NCI-H2196 (cell line): ENCODE results near the gene CALML5.
A peak's percentile ranks its signal among the peaks of the same experiment; 100 is the strongest.

Source experiments
- DNase-seq: peaks from one replicate; lab custom pipeline; 2025; ENCODE audit not compliant: unreplicated experiment; lab: John Stamatoyannopoulos, UW

CALML5 gene

DNA sequence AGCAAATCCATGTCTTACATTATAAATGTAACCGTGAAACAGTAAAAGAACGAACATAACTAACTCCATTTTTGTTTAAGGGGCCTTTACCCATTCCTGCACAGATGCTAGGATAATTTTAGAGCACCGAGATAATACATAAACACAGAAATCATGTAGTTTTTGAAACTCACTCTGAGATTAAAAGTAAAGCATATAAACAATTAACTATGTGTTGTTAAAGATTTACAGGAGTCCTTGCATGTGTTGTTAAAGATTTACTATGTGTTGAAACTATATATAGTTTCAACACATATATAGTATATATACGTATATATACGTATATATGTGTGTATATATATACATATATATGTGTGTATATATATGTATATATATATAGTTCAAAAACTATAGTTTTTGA is 18.2 kb upstream of the CALML5 start:
- no peak for DNase-seq

DNA sequence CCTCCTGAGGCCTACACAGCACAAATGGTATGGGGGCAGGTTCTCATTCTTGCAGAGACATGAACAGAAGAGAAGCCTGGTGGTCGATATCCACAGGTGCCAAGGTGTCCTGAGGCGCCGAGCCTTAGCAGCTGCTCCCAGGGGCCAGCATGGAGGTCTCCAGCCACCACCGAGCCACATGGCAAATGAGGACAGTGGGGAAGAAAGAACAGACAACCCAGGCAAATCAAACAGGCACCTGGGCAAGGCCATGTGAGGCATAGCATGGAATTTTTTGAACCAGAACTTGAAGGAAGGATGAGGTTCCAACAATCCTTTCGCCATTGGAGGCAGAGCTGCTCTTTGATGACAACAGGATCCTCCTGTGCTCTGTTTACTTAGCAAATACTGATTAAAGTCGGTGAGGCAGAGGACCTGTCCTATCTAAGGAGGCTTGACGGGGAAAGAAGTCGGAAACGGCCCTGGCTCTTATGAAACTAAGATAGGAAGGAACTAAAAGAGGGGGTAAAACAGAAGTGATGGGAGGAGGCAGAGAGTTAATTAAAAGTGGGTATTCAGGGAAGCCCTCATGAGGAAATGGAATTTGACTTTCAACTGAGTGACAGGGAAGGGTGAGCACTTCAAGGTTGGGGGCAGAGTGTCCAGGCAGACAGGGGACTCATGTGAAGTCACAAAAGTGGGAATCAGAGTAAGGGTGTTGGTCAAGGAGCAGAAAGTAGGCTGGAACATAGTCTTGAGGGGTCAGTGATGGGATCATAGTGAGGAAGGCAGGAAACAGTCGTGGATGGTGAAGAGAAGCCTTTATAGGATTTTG is 16.8 kb upstream of the CALML5 start:
- no peak for DNase-seq

DNA sequence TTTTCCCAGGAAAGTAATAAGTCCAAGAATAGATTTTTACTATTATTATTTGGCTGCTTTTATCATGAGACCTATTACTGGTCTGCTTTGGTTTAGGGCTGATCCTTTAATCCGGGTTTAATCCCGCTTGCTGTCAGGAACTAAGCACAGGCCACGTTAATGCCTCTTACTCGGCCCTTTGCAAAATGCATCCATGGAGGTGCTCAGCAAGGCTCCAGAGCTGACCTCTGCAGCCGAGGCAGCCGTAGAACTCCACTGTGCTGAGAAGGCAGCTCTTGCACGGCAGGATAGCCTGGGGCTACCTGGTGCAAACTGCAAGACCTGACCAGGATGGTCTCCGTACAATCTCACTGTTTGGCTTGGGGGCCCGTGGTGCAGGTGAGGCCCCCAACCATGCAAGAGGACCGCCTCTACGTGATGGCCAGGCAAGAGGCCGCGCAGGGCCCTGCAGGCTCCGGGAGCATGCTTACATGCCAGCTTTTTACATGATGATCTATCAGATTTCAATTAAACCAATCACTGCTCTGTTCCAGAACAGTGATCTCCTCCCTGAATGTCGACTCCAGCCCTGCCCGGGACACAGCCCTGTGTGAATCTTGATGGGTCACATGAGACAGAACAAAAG is 15.0 kb upstream of the CALML5 start:
- DNase-seq, result no peak

DNA sequence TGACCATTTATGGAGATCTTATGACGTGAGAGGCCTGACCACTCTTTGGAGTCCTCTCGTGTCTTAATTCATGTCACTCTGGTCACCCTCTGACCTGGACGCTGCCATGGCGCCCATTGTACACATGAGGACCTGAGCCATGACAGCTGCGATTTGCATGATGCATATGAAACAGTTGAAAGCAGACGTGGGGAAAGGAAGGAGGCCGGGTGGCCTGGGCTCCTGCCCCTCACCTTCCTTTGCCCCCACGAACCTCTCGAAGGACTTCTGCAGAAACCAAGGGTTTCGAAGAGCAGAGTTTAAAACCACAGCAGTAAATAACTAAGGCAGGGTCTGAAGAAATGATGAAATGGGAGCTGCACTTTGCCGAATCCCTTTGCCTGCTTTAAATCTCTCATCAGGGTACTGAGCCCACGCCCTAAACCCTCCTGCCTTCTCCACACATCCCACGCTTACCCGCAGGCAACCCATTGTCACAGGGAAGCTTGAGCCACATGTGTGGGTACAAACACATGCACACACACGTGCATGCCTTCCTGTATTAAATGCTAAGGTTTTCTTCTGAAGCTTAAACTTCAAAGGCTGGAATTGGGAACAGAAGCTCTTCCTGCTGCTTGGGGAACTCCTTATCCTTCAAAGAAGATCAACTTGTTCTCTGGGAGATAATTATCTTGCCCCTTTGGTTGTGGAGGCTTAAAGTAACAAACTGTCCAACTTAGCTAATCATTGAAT is 13.7 kb upstream of the CALML5 start:
- DNase-seq, result no peak

DNA sequence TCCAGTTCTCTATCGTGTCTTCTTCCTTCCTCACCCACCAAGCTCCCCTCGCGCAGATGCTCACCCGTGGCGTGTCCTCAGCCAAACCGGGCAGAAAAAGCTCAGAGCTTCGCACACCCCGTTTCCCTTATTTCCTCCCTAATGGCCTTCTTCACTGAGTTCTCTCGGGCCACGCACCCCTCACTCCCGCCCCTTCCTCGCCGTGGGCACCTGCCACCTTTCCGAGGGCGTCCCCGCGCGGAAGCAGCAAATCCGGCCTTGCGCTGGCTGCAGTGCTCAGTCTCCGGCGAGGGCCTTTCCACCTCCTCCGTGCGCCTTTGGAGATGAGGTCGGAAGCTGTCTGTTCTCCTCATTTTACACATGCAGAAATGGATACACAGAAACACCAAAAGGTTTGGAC is 13.0 kb upstream of the CALML5 start:
- no peak for DNase-seq

DNA sequence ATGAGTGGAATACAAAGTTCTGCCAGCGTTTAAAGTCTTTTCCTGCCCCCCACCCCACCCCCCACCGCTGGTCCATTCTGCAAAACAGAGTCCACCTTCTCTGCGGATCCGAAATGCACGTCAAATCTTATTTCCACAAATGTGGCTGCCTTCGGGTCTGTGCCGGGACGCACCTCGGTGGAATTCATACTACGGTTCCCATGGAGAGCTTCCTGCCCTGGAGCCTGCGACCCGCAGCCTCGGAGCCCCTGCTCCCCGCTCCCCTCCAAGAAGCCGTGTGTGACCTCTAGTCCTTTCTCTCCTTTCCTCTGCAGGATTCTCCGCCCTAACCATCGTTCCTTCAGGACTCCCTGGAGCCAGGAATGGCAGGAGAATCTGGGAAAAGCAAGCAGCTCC is 12.5 kb upstream of the CALML5 start:
- no peak for DNase-seq

DNA sequence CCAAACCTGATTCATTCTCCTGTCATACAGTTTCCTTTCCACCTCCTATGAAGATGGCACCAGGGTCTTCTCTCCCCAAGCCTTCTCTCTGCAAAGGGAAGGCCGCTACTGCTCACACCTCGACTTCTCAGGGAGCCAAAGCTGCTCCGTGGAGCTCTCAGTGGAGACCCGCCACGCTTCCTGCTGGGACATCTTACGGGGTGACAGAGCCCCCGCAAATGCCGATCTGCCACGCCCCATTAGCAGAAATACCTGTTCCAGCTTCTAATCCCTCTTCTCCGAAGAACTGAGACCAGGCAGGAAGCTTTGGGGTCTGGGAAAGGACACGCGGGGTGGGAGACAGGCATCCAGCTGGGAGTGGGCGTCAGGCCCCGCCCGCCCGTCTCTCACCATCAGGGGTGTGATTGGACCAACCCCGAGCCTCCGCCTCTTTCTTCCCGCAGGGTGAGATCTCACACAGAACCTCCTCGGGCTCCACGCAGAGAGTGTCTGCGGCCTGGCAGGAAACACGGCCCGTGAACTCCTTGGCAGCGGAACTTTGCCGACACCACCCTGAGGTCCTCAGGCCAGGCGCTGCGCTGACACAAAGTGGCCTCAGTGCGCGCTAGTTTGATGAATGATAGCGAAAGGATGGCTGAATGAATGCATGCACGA is 12.0 kb upstream of the CALML5 start:
- no peak for DNase-seq

DNA sequence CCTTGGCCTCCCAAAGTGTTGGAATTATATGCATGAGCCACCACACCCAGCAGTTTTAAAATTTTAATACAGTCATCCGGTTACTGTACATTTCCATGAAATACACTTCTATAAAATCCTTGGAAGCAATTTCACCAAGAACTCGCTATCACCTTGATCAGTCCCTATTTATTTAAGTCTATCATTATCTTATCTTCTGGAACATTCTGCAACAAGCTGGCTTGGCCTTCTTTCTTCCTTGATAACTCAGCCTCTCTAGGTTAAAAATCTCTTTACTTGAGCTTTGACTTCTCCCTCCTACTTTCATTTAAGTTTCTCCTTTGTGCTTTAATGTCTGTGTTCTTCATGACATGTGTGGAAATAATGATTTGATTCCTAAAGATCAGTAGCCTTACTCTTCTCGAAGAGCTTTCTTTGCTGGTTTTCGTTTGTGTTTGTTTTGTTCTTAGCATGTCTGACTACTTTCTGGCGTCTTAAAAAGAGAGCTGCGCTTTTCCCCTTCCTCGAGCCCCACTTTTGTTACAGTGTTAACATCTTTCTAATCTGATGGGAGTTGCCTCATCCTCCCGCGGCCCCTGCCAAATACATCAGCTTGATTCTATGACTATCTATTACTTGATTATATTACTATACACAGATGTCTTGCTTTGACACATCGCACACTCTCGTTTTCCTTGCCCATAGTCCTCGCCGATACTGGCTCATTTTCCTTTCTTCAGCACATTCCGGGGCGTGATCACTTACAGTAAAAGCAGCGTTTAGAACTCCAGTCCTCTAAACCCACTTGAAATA is 11.1 kb upstream of the CALML5 start:
- DNase-seq, result no peak

DNA sequence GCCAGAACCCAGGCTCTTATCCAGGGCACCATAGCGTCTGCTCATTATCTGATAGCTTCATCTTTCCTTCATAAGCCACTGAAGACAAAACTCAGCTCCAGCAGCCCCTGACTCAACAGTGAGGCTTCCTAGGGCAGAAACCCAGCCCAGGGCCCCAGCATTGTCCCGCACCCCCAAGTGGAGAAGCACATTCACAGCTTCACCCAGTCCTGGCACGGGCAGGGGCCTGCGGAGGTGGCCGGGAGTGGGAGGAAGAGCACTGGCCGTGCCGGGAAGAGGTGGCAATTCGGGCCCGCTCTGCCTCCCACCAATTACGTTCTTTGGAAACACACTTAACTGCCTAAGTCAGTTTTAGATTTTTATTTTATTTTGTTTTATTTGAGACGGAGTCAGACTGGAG is 10.3 kb upstream of the CALML5 start:
- no peak for DNase-seq

DNA sequence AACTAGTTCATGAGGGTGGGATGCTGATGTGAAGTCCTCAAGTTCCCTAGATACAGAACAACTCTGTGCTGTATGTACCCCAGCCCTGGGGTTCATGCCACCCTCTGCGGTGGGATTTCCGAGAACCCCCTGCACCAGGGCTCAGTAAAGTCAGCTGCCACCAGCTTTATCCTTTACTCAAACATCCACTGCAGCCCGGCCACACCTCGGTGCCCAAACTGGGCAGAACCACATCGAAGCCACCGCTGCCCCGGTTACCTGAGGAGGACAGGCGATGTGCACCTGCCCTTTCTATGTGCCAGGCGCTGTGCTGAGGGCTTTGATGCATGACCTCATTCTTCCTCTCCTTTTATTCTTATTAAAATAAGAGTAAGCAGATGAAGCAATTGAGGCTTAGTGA is 9.9 kb upstream of the CALML5 start:
- DNase-seq, result no peak

DNA sequence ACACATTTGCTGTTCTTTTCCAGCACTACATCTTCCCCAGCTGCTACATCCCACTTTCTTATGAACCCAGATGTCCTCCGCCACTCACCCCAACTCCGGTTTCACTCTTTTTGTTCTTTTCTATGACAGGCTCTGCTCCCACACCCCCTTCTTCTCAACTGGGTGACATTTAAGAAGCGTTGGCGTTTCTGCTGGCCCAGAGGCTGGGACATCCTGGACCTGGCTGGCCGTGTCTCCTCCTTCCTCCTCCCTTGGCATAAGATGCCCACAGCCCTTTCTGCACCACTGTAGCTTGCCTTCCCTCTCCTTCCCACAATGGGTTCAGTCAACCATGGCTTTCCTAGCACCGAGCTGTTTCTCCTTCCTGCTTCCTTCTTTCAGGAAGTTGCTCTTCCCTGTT is 9.4 kb upstream of the CALML5 start:
- DNase-seq, result no peak

DNA sequence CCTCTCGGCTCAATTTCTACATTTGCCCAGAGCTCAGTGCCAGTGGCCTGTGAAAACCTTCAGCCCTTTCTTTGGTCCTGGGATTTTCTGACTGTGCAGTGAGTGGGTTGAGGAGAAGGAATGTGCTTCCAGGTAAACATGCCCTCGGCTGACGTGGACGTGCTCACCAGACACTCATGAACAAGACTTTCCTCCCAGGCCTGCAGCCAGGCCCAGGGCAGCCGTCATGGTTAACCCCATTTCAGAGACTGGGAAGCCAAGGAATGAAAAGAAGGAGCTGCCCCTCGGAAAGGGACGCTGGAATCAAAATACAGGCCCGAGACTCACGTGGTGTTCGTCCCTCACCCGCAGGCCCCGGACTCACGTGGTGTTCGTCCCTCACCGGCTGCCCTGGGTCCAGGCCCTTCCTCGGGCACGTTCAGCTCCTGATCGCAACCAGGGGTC is 8.8 kb upstream of the CALML5 start:
- no peak for DNase-seq

DNA sequence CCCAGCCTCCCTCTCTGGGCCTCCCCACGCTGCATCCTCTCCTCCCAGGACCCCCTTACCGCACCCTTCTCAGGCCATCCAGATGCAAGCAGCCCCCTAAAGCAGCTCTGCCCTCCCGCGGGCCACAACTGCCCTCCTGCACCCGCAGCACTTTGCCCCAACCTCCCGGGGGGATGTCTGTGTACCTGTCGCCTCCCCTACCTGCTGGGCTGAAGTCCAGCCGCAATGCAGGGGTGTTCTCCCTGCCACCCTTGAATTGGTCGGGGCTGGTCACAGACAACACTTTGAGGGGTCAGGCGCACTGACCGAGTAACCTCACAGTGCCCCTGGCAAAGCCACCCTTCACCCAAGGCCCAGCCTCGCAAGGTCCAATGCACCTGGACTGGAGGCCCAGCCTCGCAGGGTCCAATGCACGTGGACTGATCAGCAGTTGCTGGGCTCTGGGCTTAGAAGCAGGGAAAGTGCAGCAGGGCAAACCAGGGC is 8.3 kb upstream of the CALML5 start:
- no peak for DNase-seq

DNA sequence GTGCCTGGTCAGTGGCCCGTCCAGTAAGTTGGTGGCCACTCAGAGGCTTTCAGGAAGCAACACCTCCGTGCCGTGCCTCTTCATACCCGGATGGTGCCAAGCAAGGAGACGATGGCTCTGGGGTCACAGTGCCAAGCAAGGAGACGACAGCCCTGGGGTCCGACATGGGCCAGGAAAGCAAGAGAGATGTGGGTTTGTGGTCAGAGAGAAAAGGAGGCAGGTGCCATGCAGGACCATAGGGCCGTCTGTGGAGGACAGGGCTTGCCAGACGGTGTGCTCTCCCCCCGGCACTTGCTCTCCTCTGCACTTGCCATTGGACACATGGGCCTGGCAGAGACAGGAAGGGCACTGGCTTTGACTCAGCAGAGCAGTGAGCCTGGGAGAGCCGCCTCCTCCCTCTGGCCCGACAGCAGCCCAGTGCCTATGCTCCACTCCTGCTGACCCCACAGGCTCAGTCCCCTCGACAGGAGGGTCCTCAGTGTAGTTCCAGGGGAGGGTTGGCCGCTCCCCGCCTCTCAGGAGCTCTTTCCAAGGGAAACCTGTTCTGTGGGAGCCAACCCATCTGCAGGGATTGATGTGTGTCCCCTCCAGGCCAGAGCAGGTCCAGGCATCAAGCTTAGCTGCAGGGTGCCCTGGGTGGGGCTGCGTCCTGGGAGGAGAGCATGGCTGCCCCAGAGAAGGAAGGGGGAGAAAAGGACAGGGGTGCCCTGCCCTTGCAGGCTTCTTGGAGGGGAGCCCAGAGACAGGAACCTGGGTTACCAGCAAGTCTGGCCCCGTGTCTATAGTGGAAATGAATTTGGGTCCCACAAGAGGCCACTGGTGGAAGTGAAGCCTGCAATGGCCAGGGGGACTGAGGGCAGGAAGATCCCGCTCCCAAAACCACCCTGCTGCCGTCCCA is 7.6 kb upstream of the CALML5 start:
- DNase-seq, result no peak

DNA sequence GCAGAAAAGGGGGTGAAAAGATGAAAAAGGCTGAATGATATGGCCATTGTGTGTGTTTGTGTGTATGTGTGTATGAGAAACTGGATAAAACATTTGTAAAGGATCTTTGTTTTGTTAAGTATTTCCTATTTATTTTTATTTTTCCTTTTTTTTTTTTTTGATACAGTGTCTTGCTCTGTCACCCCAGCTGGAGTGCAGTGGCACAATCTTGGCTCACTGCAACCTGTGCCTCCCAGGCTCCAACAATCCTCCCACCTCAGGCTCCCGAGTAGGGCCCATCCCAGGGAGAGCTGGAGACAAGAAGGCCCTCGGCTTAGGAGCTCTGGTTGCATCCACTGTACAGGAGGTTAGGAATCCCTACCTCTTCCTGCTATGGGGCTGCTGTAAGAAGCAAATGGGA is 6.9 kb upstream of the CALML5 start:
- no peak for DNase-seq

DNA sequence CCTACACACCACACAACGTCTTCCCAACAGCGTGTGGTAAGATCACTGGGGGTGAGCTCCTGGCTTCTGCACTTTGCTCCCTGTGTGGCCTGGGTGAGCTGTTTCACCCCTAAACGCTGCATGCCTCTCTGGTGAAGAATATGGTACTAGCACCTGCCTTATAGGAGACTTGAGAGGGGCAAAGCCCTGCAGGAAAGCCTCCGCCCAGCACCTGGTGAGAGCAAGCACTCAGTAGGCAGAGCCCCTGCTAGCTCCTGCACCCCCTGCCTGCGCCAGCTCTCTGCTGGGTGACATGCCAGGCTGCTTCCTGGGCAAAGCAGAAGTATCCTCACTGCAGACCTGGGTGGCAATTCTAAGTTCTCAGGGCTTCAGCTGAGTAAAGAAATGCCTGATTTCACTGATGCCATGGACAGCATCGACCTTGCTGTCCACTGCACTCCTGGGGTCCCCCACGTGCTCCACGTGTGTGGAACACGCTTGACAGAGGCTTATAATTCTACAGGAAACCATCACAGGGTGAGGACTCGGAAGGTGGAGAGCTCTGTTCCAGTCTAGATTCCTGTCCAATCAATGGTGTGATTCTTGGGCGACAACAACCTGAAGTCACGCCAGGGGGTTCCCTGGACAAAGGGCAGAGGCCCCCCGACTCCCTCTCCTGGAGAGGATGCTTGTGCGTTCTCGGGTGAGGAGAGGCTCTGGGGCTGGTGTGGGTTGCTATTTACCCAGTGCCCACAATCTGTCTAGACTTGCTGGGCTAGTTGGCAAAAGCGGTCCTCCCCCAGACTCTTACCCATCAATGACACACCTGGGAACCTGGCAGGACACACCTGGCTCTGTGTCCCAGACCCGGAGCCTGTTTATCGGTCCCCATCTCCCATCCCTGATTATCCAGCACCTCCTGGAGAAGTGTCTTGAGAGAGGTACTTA is 5.0 kb upstream of the CALML5 start:
- peak; percentile 7 for DNase-seq

DNA sequence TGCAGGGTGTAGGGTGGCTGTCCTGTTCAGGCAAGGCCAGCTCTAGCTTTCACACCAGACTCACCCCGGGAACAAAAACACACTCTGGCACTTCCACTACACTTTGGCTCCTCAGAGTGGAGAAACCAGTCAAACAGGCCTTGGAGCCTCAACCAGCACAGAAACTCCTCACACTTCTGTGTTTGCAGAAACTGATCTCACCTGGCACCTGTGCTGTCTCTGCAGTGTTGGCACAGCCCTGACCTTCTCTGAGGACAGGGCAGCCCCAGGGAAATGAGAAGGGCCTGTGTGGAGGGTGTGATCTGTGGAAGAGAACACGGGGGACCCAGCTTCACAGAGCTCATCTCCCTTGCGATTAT is 4.1 kb upstream of the CALML5 start:
- DNase-seq, result peak; percentile 66

DNA sequence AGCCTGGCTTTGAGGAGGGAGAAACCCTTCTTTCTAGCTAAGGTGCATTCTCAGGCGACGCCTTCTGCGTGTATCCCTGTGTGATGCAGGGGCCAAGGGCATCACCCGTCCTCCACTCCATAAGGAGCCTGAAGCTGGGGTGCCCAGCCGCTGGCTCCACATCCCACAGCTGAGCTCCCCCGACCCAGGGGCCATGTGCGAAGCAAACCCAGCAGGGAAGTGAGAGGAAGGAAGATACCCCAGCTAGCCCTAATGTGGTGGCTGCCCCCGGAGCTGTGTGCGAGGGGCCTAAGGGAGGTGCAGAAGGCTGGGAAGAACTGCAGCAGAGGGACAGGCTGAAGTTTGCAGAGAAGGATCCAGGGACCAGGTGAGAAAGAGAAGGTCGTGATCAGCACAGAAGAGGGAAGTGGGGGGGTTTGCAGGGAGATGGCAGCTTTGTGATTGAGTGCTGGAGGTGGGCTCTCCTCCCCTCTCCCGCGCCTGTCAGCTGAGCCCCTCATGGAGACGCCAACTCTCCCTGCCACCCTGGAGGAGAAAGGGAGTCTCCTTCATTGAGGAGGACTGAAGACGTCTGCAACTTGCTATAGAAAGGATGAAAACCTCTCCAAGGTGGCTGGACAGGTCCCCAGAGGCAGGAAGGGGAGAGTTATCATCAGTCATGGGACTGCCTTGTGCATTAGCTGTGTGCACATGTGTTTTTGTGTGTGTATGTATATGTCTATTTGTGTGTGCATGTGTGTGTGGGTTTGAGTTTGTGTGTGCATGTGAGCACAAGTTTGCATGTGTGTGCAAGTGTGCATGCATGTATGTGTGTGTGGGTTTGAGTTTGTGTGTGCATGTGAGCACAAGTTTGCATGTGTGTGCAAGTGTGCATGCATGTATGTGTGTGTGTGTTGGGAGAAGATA is 3.5 kb upstream of the CALML5 start:
- DNase-seq, result no peak
